GM21717 (cell line): ENCODE measurements around the gene C2CD2.
A peak's percentile ranks its signal among the peaks of the same experiment; 100 is the strongest.

Experiments used
- ATAC-seq: cut with Tn5 transposase; IDR thresholded peaks from one replicate; pipeline ENCODE4 v1.9.1; 2021; ENCODE audit warnings: mild to moderate bottlenecking, moderate library complexity; ENCODE audit not compliant: unreplicated experiment

Gene C2CD2

GRCh38 chr21:41891132-41891531 is 62.7 kb downstream of the C2CD2 start:
- ATAC-seq = no peak

DNA sequence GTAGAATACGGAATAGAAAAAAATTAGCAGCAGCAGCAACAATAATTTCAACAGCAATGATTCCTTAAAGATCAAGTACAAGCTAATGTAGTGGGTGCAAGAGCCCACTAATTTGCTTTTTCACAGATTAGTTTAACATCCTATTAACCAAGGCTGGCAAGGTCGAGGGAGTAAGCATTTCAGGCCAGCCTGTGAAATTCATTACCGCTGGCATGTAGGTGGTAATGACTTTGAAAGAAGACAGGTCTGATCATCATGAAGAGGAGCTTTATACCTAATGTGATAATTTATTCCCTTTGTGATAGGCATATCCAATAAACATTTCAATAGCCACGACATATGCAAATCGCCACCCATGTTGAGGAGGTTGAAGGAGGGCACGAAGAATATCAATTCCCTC is 63.5 kb downstream of the C2CD2 start:
- no peak for ATAC-seq

- no peak for ATAC-seq
Observed at GRCh38 chr21:41888749-41889376, 65.0 kb downstream of the C2CD2 start.

- ATAC-seq = no peak
Observed at GRCh38 chr21:41887667-41888066, 66.2 kb downstream of the C2CD2 start.

DNA sequence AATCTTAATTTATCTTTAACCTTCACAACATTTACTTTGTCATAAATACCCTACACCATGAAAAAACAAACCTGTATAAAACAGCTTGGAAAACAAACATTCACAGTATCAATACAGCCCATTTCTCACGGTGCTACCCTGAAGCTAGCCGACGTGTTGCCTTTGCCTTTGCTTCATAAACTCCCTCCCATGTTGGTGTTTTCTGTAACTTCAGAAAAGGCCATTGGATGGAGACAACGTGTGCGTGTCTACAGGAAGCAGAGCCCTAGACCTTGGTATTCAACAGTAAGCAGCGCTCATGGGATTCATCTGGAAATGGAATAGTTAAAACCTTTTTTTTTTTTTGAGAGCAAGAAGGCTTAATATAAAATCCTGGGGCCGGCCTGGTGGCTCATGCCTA is 67.5 kb downstream of the C2CD2 start:
- ATAC-seq = no peak

GRCh38 chr21:41885341-41886024 is 68.3 kb downstream of the C2CD2 start:
- no peak for ATAC-seq

DNA sequence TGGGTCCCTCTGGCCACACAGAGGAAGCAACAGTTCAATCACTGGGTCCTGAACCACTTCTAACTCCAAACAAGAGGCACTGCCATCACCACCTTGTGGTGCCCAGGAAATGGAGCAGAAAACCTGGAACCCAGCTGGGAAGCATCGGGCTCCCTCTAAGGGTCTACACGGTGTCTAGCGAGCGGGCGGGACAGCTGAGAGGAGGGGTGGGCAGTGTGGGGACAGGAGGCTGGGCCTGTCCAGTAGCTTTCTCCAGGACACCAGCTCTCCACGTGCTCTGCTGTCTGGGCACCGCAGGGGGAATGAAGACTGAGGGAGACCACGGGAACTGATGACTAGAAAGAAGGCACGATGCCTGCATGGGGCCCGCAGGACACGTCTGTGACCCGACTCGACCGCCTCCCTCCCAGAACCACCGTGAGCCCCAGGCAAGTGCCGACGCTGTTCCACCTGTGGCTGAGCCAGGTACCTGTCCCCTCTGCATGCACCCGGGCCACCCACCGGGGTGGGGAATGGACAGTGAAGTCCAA is 69.3 kb downstream of the C2CD2 start:
- no peak for ATAC-seq

DNA sequence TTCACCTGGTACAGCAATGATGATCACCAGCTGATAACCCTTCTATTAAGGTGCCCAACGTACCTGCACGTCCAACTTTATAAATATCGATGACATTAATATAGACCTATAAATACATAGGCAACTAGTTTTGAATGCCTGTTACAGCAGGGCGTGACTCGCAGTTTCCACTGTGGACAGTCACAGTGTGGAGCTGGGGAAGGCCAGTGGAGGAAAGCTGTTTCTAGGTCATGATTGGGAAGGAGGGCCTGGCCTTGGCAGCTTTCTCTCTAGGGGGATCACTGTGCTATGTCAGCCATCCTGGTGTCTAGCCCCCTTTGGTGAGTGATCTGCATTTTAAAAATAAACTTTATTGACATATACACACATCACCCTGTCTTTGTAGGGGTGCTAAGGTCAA is 70.2 kb downstream of the C2CD2 start:
- no peak for ATAC-seq

GRCh38 chr21:41881051-41881450 is 72.8 kb downstream of the C2CD2 start:
- ATAC-seq = no peak

DNA sequence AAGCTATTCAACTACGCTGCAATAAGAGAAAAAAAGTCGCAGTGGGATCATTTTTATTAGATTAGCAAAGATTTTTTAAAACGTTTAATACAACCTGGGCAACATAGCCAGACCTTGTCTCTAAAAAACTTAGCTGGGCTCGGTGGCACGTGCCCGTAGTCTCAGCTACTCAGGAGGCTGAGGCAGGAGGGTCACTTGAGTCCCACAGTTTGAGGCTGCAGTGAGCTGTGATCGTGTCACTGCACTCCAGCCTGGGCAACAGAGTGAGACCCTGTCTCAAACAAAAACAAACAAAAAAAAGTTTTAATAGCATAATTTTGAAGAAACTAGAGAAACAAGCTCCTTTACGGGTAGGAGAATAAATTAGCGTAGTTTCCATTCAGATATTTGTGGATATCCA is 73.7 kb downstream of the C2CD2 start:
- ATAC-seq = no peak

DNA sequence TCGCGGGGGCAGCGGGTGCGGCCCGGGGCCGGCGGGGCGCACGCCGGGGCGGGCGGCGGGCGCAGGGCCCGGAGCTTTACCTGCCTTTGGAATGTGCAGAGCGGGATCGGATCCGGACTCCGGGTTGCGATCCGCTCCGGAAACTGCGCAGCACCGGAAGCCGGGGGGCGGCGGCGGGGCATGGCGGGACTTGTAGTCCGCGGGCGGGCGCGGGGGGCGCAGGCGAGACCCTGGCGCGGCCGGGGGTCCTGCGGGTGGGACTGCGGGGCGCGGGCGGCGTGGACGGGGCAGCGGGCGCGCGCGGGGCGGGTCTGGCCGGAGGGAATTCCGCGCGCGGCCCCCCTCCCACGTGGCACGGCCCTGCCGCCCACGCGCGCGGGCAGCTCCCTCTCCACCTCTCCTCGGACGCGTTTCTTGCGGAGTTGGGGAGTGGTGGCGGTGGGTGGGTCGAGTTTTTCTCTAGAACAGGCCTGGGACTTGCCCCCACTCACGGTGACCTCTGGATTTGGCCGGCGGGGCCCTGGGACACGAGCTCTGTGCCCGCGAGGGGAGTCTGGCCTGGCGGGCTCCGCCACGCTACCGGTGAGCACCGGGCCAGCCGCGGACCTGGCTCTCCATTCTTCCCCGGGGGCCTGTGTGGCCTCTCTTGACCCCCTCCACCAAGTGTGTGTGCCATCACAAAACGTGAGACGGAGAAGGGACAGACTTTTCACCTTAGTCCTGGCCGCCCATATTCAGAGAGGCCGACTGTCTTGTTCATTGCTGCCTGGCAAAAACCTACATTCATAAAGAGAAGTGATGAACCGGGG is 74.4 kb downstream of the C2CD2 start, which contains the start of gene PRDM15:
PRDM15 (minus strand) TSS at position 155 of the 809 bp plus-strand sequence. CDS start 18,981 bp downstream, outside the sequence.
- peak; percentile 42 for ATAC-seq

- peak; percentile 41 for ATAC-seq
Observed at GRCh38 chr21:41878831-41879189, 75.0 kb downstream of the C2CD2 start.

DNA sequence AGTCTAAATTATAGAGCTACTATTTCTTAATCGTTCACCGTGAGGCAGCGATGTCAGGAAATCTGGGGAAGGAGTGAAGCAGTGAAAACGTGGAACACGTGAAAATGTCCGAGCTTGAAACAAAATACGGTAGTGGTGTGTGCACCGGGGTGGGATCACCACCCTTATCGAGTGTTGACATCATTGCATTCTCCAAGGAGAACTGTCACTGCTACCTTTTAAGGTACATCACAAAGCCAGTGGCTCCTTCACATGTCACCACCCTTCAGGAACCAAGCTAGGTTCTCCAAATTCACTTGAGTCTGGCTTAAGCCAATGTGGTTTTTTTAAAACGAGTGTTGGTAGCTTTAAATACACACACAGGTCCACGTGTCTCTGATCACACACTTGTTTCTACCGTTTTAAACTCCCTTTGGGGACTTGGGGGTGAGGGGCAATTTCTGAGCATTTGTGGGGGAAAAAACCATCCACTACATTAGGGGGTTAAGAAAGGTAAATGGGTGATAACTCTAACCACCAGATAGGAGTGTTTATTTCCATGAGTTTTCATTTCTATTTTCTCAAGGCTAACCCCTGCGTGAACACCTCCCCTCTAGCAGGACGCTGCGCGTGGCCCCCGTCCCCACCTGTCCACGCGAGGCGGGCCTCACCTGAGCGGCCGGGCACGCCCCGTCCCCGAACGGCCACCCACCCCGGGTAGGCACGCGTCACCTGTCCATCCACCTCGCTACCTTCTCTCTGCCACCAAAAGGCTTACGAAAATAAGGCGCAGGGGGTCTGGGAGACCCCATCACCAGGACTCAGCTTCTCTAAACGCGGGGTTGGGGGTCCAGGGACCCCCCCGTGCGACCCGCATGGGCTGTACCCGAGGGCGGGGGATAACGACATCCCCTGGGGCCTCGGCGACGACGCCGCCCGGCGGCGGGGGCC is 75.7 kb downstream of the C2CD2 start:
- ATAC-seq = peak; percentile 12

GRCh38 chr21:41876928-41877652 is 76.7 kb downstream of the C2CD2 start:
- ATAC-seq = no peak

DNA sequence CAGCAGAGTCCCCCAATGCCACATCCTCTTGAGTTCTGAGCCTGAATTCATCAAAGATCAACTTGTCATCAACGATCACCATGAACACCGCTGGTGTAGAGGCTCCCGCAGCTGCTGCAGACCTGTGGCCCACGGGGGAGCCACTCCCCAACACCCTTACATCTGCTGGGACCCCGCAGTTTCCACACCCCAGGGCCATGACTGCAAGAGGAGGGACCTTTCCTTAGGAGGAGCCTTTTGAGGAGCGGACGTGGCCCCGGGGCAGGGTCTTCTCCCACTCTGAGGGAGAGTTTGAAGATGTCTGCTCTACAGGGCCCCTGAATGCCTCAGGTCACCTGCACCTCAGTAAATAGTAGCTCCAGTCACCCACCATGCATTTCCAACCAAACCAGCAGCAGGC is 77.4 kb downstream of the C2CD2 start:
- ATAC-seq = no peak

- ATAC-seq = no peak
Observed at GRCh38 chr21:41875086-41875485, 78.7 kb downstream of the C2CD2 start.

GRCh38 chr21:41874611-41875010 is 79.2 kb downstream of the C2CD2 start:
- ATAC-seq = no peak

GRCh38 chr21:41873426-41873825 is 80.4 kb downstream of the C2CD2 start:
- no peak for ATAC-seq

GRCh38 chr21:41873005-41873404 is 80.8 kb downstream of the C2CD2 start:
- no peak for ATAC-seq
